Measurements from ENCODE around the gene POU2F1. TPM values are rescaled to one million over a fixed set of nuclear protein-coding genes. Genes with fewer than 3 reads are reported as not detected.

POU2F1 gene
- total and polyA plus RNA-seq, 2 experiments from 2014 or later: 38.8 to 66.1 TPM

DNA sequence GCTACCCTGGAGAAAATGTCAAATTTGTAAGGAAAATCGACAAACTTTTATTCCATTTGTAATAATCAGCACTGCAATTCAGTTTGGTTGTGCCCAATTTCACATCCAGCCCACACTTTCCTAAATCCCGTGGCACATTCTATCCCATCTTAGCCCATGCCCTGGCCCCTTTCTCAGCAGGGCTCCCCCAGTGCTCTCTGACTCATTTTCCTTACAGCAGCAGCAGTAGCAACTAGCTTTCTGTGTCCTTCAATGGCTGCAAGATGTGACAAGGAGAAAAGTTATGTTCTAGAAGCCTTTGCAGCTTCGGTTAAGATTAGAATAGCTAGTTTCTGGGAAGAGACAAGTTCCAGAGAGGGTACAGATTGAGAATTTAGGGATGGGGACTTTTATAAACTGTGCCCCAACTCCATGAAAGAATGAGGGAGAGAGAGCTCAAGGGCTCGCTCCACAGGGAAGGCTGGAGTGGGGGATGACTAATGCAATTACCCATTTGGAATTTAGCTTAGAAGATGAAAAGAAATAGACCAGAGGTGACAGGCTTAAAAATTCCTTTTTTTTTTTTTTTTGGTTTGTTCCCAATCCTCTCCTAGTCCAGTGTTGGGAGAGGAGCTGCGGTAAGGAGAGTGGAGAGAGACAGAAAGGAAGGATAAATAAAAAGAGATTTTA lies 47.0 kb upstream of the POU2F1 start:
- DNase-seq (ENCODE audit: low spot score) (no peak), ATAC-seq (peak; percentile 63)
- Histone ChIP-seq H3K9me2 (ENCODE audit: insufficient read depth) (peaks cover 9% of the 10 kb centered on the region; the same call in 1 of the 2 replicates), H3F3A (replicated peaks; ENCODE audit: low read depth) (no peaks in the 10 kb centered on the region), H3K27ac (ENCODE audit: low read depth) (no peak overlapping the region), H3K27me3 (ENCODE audit: insufficient read depth) (no peaks in the 10 kb centered on the region), H3K4me1 (ENCODE audit: insufficient read depth) (peaks cover 5% of the 10 kb centered on the region; the same call in 1 of the 2 replicates), H4K20me1 (replicated peaks; ENCODE audit: insufficient read depth) (no peaks in the 10 kb centered on the region), H3K79me2 (replicated peaks; ENCODE audit: insufficient read depth) (no peaks in the 10 kb centered on the region), H3K36me3 (ENCODE audit: insufficient read depth) (no peaks in the 10 kb centered on the region), H2AFZ (peak overlapping the region; percentile 82), H3K4me2 (no peak overlapping the region), H3K4me3 (no peak overlapping the region)
- no peak for TF ChIP-seq JUNB (IDR thresholded peaks at IDR 0.05; ENCODE audit: unreplicated experiment)
- TF ChIP-seq CREB1 (CRISPR knock-in tag; IDR thresholded peaks at IDR 0.05; ENCODE audit: low read depth): no peak
- TF ChIP-seq ZNF114 (CRISPR knock-in tag; IDR thresholded peaks at IDR 0.05): no peak
- TF ChIP-seq, protein P1, sequence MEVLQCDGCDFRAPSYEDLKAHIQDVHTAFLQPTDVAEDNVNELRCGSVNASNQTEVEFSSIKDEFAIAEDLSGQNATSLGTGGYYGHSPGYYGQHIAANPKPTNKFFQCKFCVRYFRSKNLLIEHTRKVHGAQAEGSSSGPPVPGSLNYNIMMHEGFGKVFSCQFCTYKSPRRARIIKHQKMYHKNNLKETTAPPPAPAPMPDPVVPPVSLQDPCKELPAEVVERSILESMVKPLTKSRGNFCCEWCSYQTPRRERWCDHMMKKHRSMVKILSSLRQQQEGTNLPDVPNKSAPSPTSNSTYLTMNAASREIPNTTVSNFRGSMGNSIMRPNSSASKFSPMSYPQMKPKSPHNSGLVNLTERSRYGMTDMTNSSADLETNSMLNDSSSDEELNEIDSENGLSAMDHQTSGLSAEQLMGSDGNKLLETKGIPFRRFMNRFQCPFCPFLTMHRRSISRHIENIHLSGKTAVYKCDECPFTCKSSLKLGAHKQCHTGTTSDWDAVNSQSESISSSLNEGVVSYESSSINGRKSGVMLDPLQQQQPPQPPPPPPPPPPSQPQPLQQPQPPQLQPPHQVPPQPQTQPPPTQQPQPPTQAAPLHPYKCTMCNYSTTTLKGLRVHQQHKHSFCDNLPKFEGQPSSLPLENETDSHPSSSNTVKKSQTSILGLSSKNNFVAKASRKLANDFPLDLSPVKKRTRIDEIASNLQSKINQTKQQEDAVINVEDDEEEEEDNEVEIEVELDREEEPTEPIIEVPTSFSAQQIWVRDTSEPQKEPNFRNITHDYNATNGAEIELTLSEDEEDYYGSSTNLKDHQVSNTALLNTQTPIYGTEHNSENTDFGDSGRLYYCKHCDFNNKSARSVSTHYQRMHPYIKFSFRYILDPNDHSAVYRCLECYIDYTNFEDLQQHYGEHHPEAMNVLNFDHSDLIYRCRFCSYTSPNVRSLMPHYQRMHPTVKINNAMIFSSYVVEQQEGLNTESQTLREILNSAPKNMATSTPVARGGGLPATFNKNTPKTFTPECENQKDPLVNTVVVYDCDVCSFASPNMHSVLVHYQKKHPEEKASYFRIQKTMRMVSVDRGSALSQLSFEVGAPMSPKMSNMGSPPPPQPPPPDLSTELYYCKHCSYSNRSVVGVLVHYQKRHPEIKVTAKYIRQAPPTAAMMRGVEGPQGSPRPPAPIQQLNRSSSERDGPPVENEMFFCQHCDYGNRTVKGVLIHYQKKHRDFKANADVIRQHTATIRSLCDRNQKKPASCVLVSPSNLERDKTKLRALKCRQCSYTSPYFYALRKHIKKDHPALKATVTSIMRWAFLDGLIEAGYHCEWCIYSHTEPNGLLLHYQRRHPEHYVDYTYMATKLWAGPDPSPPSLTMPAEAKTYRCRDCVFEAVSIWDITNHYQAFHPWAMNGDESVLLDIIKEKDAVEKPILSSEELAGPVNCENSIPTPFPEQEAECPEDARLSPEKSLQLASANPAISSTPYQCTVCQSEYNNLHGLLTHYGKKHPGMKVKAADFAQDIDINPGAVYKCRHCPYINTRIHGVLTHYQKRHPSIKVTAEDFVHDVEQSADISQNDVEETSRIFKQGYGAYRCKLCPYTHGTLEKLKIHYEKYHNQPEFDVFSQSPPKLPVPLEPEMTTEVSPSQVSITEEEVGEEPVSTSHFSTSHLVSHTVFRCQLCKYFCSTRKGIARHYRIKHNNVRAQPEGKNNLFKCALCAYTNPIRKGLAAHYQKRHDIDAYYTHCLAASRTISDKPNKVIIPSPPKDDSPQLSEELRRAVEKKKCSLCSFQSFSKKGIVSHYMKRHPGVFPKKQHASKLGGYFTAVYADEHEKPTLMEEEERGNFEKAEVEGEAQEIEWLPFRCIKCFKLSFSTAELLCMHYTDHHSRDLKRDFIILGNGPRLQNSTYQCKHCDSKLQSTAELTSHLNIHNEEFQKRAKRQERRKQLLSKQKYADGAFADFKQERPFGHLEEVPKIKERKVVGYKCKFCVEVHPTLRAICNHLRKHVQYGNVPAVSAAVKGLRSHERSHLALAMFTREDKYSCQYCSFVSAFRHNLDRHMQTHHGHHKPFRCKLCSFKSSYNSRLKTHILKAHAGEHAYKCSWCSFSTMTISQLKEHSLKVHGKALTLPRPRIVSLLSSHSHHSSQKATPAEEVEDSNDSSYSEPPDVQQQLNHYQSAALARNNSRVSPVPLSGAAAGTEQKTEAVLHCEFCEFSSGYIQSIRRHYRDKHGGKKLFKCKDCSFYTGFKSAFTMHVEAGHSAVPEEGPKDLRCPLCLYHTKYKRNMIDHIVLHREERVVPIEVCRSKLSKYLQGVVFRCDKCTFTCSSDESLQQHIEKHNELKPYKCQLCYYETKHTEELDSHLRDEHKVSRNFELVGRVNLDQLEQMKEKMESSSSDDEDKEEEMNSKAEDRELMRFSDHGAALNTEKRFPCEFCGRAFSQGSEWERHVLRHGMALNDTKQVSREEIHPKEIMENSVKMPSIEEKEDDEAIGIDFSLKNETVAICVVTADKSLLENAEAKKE (CRISPR knock-in tag; IDR thresholded peaks at IDR 0.05): no peak
- no peak for TF ChIP-seq STAT1 (IDR thresholded peaks at IDR 0.05; ENCODE audit: unreplicated experiment)
- no peak for TF ChIP-seq ZNF331 (CRISPR knock-in tag; IDR thresholded peaks at IDR 0.05; ENCODE audit: low read depth)
- TF ChIP-seq, protein P2, sequence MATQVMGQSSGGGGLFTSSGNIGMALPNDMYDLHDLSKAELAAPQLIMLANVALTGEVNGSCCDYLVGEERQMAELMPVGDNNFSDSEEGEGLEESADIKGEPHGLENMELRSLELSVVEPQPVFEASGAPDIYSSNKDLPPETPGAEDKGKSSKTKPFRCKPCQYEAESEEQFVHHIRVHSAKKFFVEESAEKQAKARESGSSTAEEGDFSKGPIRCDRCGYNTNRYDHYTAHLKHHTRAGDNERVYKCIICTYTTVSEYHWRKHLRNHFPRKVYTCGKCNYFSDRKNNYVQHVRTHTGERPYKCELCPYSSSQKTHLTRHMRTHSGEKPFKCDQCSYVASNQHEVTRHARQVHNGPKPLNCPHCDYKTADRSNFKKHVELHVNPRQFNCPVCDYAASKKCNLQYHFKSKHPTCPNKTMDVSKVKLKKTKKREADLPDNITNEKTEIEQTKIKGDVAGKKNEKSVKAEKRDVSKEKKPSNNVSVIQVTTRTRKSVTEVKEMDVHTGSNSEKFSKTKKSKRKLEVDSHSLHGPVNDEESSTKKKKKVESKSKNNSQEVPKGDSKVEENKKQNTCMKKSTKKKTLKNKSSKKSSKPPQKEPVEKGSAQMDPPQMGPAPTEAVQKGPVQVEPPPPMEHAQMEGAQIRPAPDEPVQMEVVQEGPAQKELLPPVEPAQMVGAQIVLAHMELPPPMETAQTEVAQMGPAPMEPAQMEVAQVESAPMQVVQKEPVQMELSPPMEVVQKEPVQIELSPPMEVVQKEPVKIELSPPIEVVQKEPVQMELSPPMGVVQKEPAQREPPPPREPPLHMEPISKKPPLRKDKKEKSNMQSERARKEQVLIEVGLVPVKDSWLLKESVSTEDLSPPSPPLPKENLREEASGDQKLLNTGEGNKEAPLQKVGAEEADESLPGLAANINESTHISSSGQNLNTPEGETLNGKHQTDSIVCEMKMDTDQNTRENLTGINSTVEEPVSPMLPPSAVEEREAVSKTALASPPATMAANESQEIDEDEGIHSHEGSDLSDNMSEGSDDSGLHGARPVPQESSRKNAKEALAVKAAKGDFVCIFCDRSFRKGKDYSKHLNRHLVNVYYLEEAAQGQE (IDR thresholded peaks at IDR 0.05; ENCODE audit: unreplicated experiment): no peak
- no peak for TF ChIP-seq EZH2phosphoT487 (IDR thresholded peaks at IDR 0.05; ENCODE audit: unreplicated experiment)
- TF ChIP-seq EZH2 (IDR thresholded peaks at IDR 0.05; ENCODE audit: low read depth, unreplicated experiment): no peak
- TF ChIP-seq, protein P3, sequence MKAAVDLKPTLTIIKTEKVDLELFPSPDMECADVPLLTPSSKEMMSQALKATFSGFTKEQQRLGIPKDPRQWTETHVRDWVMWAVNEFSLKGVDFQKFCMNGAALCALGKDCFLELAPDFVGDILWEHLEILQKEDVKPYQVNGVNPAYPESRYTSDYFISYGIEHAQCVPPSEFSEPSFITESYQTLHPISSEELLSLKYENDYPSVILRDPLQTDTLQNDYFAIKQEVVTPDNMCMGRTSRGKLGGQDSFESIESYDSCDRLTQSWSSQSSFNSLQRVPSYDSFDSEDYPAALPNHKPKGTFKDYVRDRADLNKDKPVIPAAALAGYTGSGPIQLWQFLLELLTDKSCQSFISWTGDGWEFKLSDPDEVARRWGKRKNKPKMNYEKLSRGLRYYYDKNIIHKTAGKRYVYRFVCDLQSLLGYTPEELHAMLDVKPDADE (IDR thresholded peaks at IDR 0.05): no peak
- no peak for TF ChIP-seq POLR2AphosphoS5 (IDR thresholded peaks at IDR 0.05; ENCODE audit: low read depth)
- TF ChIP-seq, protein P4, sequence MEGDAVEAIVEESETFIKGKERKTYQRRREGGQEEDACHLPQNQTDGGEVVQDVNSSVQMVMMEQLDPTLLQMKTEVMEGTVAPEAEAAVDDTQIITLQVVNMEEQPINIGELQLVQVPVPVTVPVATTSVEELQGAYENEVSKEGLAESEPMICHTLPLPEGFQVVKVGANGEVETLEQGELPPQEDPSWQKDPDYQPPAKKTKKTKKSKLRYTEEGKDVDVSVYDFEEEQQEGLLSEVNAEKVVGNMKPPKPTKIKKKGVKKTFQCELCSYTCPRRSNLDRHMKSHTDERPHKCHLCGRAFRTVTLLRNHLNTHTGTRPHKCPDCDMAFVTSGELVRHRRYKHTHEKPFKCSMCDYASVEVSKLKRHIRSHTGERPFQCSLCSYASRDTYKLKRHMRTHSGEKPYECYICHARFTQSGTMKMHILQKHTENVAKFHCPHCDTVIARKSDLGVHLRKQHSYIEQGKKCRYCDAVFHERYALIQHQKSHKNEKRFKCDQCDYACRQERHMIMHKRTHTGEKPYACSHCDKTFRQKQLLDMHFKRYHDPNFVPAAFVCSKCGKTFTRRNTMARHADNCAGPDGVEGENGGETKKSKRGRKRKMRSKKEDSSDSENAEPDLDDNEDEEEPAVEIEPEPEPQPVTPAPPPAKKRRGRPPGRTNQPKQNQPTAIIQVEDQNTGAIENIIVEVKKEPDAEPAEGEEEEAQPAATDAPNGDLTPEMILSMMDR (conservative IDR thresholded peaks at IDR 0.05; ENCODE audit: low read depth in 2 of 2): no peak
- no peak for TF ChIP-seq NANOG (IDR thresholded peaks at IDR 0.05; ENCODE audit: borderline replicate concordance)
- Mint-ChIP-seq H3K27me3 (ENCODE audit: insufficient read depth, low read depth, poor library complexity) (peaks cover 2% of the 10 kb centered on the region), H3K4me1 (peaks cover 24% of the 10 kb centered on the region), H3K9me3 (no peaks in the 10 kb centered on the region; the same call in 2 of the 3 replicates), H3K4me3 (no peak overlapping the region), H3K36me3 (ENCODE audit: low read depth) (no peaks in the 10 kb centered on the region), H3K27ac (peak overlapping the region; percentile 28; the same call in 1 of the 2 replicates)
